ENCODE measurements around the gene HRAS.

The HRAS gene

GRCh38 chr11:491358-491757 is 44.0 kb downstream of the HRAS start:
- no peak for DNase-seq

DNA sequence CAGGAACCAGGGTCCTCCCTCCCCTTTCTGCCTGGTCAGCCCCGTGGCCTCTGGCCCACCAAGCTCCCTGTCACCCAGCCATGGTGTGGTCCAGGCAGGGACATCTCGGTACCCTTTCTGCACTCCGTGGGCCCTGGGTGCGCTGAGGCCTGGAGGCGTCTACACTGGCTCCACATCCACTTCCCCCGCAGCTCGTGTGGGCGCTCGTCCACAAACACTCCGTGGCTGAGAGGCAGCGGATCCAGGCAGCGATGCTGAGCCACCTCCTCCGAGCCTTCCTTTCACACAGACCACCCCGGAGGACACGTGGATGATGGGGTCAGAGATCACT is 44.5 kb downstream of the HRAS start:
- no peak for DNase-seq

- no peak for DNase-seq
Observed at GRCh38 chr11:490186-490929, 45.0 kb downstream of the HRAS start.

DNA sequence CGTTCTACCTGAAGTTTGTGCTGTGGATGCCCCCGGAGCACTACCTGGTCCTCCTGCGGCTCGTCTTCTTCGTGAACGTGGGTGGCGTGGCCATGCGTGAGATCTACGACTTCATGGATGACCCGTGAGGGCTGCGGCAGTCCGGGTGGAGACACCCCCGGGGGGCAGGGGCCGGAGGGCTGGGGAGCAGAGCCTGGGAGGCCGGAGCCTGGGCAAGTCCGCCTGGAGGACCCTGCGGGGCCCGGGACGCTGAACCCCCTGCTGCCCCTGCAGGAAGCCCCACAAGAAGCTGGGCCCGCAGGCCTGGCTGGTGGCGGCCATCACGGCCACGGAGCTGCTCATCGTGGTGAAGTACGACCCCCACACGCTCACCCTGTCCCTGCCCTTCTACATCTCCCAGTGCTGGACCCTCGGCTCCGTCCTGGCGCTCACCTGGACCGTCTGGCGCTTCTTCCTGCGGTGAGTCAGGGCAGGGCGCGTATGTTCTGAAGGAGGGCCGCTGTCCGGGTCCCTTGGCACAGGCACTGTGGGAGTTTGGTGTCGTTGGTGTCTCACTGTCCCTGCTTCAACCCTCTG is 45.7 kb downstream of the HRAS start:
- no peak for DNase-seq

DNA sequence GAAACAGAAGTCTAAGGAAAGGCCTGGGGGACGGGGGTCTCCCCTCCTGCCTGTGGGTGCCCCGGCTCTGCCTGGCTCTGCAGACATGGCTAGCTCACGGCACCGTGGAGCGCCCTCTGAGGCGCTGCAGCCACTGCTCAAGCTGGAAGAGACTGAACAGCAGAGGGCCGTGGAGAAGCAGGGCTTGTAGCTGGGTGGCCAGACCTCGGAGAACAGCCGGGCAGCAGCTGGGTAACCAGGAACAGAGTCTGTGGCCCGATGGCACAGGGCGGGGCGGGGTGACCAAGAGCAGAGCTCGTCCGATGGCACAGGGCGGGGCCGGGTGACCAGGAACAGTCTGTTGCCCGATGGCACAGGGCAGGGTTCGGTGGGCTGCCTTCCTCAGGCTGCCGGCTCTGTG is 46.4 kb downstream of the HRAS start:
- DNase-seq, result no peak

- no peak for DNase-seq
Observed at GRCh38 chr11:488579-488978, 46.8 kb downstream of the HRAS start.

- no peak for DNase-seq
Observed at GRCh38 chr11:488062-488461, 47.3 kb downstream of the HRAS start.

DNA sequence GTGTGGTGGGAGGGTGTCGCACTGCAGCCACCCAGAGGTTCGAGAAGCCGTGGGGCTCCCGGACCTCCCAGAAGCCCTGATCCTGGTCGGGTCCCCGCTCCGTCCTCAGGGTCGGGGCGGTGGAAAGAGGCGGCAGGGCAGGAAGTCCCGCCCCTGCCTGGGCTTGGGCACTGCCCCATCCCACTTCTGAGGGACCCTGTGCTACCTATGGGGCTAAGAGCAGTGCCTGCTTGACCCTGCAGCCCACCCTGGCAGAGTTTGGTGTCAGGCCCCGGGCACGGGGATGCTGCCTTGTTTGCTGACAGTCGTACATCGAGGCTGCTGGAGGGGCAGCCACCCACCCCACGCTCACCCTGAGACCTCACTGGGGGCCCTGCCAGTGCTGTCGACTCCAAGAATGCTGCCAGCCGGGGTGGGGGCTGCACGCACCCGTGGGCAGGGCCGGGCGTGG is 47.8 kb downstream of the HRAS start:
- DNase-seq, result no peak

- no peak for DNase-seq
Observed at GRCh38 chr11:486189-486588, 49.2 kb downstream of the HRAS start.

GRCh38 chr11:484616-485015 is 50.8 kb downstream of the HRAS start:
- no peak for DNase-seq

Measured in NCI-H446 (cell line).